Smooth muscle cell (in vitro differentiated cells): ENCODE data around the gene PDCD5. TPM values are rescaled to one million over a fixed set of nuclear protein-coding genes. Genes with fewer than 3 reads are reported as not detected.
"Not testable (repeated sequence)": the region's sequence is repeated elsewhere in the genome, so short reads cannot be mapped to it uniquely, and the experiment has no call there.

Experiments
- DNase-seq: peaks from one replicate; lab custom pipeline; 2025; ENCODE audit not compliant: unreplicated experiment; lab: John Stamatoyannopoulos, UW
- H2AFZ ChIP-seq: fragments of 200-600 bp; sonication (generic); 2 replicates; pipeline ENCODE4 v1.6.0; 2016; ENCODE audit warnings: antibody characterized with exemption, low read depth, mild to moderate bottlenecking
- H3F3A ChIP-seq: fragments of 200-600 bp; sonication (generic); 2 replicates; pipeline ENCODE4 v1.6.0; 2017; ENCODE audit warnings: antibody characterized with exemption, low read depth
- H3K27ac ChIP-seq: fragments of 200-600 bp; sonication (generic); 2 replicates; pipeline ENCODE4 v1.5.1; 2016; ENCODE audit warnings: low read depth, mild to moderate bottlenecking
- H3K27me3 ChIP-seq: fragments of 200-600 bp; sonication (generic); 2 replicates; pipeline ENCODE4 v1.6.1; 2016; ENCODE audit warnings: low read depth, mild to moderate bottlenecking
- H3K36me3 ChIP-seq: fragments of 200-600 bp; sonication (generic); 2 replicates; pipeline ENCODE4 v1.5.1; 2016; ENCODE audit warnings: low read depth
- H3K4me1 ChIP-seq: fragments of 200-600 bp; sonication (generic); 2 replicates; pipeline ENCODE4 v1.5.1; 2016; ENCODE audit warnings: low read depth
- H3K4me2 ChIP-seq: fragments of 200-600 bp; sonication (generic); 2 replicates; pipeline ENCODE4 v1.6.0; 2016; ENCODE audit warnings: mild to moderate bottlenecking
- H3K4me3 ChIP-seq: fragments of 200-600 bp; sonication (generic); 2 replicates; pipeline ENCODE4 v1.5.1; 2016; ENCODE audit warnings: mild to moderate bottlenecking
- H3K79me2 ChIP-seq: fragments of 200-600 bp; sonication (generic); 2 replicates; pipeline ENCODE4 v1.6.0; 2016; ENCODE audit warnings: low read depth, mild to moderate bottlenecking
- H3K9ac ChIP-seq: fragments of 200-600 bp; sonication (generic); 2 replicates; pipeline ENCODE4 v1.6.0; 2016; ENCODE audit warnings: low read depth
- H3K9me3 ChIP-seq: fragments of 200-600 bp; sonication (generic); replicated peaks from 2 replicates; pipeline ENCODE4 v1.5.1; 2016; ENCODE audit warnings: low read depth
- H4K20me1 ChIP-seq: fragments of 200-600 bp; sonication (generic); 2 replicates; pipeline ENCODE4 v1.6.0; 2016; ENCODE audit warnings: low read depth
- WGBS: methylation state at CpG from one replicate; pipeline ENCODE4 v1.1.7; 2016; ENCODE audit warnings: low lambda C conversion rate; 5-methylcytosine and 5-hydroxymethylcytosine counted together
- polyA plus RNA-seq: library from polyadenylated mRNA; unstranded; fragments of >200 nt; fragmentation: Nextera tagmentation; extraction: Ambion mirVana; gene quantifications from 2 replicates; pipeline ENCODE4 v1.2.1, GENCODE V29; 2016
- total RNA-seq: library from RNA; depleted of rRNA; stranded (reverse); fragments of >200 nt; gene quantifications from 2 replicates; pipeline ENCODE4 v1.2.3, GENCODE V29; 2014
- TF ChIP-seq, protein P1 (sequence below): fragments of 200-600 bp; sonication (generic); IDR thresholded peaks from 2 replicates; pipeline ENCODE4 v1.5.1; 2017; ENCODE audit warnings: borderline replicate concordance, mild to moderate bottlenecking, antibody characterized with exemption; ENCODE audit not compliant: insufficient read depth, poor library complexity, severe bottlenecking

PDCD5 gene
- total and polyA plus RNA-seq, 2 experiments from 2014 or later = 131 to 220 TPM

DNA sequence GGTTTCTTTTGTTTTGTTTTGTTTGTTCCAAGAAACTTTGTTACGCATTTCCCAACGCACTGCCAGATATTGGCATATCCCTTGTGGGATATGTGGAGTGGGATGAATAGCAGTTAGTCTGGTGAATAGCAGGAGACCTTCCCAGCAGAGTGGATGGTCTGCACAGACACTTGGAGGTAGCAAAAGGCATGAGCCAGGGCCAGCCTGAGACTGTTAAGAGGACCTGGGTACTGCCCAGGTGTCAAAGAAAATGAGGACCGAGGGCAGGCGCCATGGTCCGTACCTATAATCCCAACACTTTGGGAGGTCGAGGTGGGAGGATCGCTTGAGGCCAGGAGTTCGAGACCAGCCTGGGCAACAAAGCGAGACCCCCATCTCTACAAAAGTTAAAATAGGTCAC is 13.5 kb upstream of the PDCD5 start:
- no peak for DNase-seq

DNA sequence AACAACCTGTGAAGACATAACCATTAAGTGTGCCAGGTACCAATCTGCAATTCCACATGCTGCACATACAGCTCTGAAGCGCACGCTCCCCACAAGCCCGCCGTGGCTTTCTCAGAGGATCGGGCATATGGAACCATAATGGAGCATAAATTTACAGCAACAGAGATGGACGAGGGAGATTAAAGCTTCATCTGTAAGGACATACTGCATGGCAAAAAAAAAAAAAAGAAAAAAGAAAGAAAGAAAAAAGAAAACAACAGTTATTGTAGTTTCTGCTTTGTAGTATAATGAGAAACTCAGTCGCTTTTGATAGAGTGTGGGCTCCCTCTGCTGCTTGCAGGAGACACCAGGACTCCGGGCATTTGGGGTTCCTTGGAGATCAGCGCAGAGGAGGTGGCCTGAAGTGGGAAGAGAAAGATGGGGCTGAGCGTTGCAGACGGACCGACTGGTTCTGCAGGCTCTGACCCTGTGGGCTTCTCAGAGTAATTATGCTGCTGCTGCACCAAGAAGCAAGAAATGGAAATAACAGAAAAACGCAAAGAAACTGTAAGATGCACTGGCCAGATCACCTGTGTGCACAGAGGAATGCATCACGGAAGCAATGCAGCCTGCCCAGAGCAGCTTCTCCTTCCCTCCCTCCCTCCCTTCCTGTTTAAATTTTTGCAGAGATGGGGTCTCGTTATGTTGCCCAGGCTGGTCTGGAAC is 10.8 kb upstream of the PDCD5 start:
- TF ChIP-seq, protein P1, sequence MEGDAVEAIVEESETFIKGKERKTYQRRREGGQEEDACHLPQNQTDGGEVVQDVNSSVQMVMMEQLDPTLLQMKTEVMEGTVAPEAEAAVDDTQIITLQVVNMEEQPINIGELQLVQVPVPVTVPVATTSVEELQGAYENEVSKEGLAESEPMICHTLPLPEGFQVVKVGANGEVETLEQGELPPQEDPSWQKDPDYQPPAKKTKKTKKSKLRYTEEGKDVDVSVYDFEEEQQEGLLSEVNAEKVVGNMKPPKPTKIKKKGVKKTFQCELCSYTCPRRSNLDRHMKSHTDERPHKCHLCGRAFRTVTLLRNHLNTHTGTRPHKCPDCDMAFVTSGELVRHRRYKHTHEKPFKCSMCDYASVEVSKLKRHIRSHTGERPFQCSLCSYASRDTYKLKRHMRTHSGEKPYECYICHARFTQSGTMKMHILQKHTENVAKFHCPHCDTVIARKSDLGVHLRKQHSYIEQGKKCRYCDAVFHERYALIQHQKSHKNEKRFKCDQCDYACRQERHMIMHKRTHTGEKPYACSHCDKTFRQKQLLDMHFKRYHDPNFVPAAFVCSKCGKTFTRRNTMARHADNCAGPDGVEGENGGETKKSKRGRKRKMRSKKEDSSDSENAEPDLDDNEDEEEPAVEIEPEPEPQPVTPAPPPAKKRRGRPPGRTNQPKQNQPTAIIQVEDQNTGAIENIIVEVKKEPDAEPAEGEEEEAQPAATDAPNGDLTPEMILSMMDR = peak; percentile 76
- Histone ChIP-seq H3K27me3 (peaks cover 7% of the 10 kb centered on the region), H3K4me2 (no peak overlapping the region), H3K9ac (no peak overlapping the region), H4K20me1 (no peaks in the 10 kb centered on the region), H3K79me2 (no peaks in the 10 kb centered on the region), H3K36me3 (no peaks in the 10 kb centered on the region), H3F3A (no peaks in the 10 kb centered on the region), H3K4me3 (no peak overlapping the region), H2AFZ (no peak overlapping the region), H3K27ac (no peak overlapping the region), H3K4me1 (no peaks in the 10 kb centered on the region), H3K9me3 (no peaks in the 10 kb centered on the region)
- no peak for DNase-seq
- WGBS = 51% methylated on average over 14 of the region's 15 CpGs

More for the DNA sequence above, 13.5 kb upstream of the PDCD5 start:
- H3K79me2 ChIP-seq = no peaks in the 10 kb centered on the region
- H3K9ac ChIP-seq = no peak overlapping the region
- H3K36me3 ChIP-seq = no peaks in the 10 kb centered on the region
- no peak overlapping the region for H3K4me3 ChIP-seq
- no peaks in the 10 kb centered on the region for H3K9me3 ChIP-seq
- H3K27me3 ChIP-seq = peaks cover 7% of the 10 kb centered on the region
- no peaks in the 10 kb centered on the region for H3F3A ChIP-seq
- TF ChIP-seq, protein P1 = no peak
- H3K4me2 ChIP-seq = no peak overlapping the region
- H3K27ac ChIP-seq = no peak overlapping the region
- no peak overlapping the region for H2AFZ ChIP-seq
- WGBS = 90% methylated on average over 9 of the region's 9 CpGs
- H3K4me1 ChIP-seq = no peaks in the 10 kb centered on the region
- H4K20me1 ChIP-seq = no peaks in the 10 kb centered on the region

DNA sequence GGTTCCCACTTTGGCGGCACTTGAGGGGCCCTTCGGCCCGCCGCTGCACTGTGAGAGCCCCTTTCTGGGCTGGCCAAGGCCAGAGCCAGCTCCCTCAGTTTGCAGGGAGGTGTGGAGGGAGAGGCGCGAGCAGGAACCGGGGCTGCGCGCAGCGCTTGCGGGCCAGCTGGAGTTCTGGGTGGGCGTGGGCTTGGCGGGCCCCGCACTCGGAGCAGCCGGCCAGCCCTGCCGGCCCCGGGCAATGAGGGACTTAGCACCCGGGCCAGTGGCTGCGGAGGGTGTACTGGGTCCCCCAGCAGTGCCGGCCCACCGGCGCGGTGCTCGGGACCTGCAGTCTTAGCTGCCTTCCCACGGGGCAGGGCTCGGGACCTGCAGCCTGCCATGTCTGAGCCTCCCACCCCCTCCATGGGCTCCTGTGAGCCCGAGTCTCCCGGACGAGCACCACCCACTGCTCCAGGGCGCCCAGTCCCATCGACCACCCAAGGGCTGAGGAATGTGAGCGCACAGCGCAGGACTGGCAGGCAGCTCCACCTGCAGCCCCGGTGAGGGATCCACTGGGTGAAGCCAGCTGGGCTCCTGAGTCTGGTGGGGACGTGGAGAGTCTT is 9.4 kb upstream of the PDCD5 start:
- not testable (repeated sequence) for H3K9me3 ChIP-seq, H3K4me3 ChIP-seq, DNase-seq, H3F3A ChIP-seq, H3K27ac ChIP-seq, H4K20me1 ChIP-seq, H3K36me3 ChIP-seq, H3K4me1 ChIP-seq, H3K79me2 ChIP-seq, H3K9ac ChIP-seq, H2AFZ ChIP-seq, H3K4me2 ChIP-seq, H3K27me3 ChIP-seq
- 95% methylated on average over 27 of the region's 36 CpGs for WGBS

DNA sequence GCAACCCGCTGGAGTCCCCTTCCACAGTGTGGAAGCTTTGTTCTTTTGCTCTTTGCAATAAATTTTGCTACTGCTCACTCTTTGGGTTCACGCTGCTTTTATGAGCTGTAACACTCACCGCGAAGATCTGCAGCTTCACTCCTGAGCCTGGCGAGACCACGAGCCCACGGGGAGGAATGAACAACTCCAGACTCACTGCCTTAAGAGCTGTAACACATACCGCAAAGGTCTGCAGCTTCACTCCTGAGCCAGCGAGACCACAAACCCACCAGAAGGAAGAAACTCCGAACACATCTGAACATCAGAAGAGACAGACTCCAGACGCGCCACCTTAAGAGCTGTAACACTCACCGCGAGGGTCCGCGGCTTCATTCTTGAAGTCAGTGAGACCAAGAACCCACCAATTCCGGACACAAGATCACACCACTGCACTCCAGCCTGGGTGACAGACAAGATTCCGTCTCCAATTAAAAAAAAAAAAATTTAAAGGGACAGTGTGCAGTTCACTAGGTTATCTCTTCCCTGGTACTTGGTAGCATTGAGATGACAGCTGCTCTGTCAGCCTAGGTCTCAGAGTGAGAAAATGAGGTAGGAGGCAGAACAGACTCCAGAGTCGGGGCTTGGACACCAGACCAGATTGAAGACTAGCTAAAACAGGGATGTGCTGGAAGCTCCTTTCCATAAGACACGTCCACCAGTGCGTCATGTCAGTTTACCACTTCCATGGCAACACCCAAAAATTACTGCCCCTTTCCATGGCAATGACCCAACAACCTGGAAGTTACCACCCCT is 8.1 kb upstream of the PDCD5 start:
- H3K4me1 ChIP-seq, H3K27me3 ChIP-seq, H3K36me3 ChIP-seq, H3F3A ChIP-seq, H3K9ac ChIP-seq, H3K9me3 ChIP-seq, H3K27ac ChIP-seq, H2AFZ ChIP-seq, DNase-seq, H3K4me3 ChIP-seq, H3K79me2 ChIP-seq, H3K4me2 ChIP-seq, H4K20me1 ChIP-seq: not testable (repeated sequence)
- 82% methylated on average over 21 of the region's 21 CpGs for WGBS
